GM19397 (cell line): ENCODE measurements around the gene CTNNA3.

Experiments used
- ATAC-seq: cut with Tn5 transposase; IDR thresholded peaks from one replicate; pipeline ENCODE4 v1.9.1; 2021; ENCODE audit warnings: mild to moderate bottlenecking, moderate library complexity; ENCODE audit not compliant: unreplicated experiment

CTNNA3 gene

GRCh38 chr10:66910671-66911070 is 785.3 kb downstream of the CTNNA3 start:
- ATAC-seq = no peak

GRCh38 chr10:66892871-66893270 is 803.1 kb downstream of the CTNNA3 start:
- ATAC-seq = no peak

DNA sequence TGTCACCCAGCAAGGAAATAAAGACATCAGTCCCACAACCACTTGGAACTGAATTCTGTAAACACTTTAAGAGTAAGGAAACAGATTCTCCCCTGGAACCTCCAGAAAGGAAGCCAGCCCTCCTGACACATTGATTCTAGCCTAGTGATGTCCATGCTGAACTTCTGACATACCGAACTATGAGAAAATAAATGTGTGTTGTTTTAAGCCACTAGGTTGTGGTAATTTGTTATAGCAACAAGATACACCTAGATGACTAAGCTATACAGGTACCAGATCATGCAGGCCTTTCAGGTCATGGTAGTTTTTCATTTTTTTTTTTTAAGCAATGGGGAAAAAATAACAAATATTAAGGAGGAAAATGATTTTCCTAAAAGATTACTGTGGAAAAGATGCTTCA is 807.8 kb downstream of the CTNNA3 start:
- no peak for ATAC-seq

DNA sequence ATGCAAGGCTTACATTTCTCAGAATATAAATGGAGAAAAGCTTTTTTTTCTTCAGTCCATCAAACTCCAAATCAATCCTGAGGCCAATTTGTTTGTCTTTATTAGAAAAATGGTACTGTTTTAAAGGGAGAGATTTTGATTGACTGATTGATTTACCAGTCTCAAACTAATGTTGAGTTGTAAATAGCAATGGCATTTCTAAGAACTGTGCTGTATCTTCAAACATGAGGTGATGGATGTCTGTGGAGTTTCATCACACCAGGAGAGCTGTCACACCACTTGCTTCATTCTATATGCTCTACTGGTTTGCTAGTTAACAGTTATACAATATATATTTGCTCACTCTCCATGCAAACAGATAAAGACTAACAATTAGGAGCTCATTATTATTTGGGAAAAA is 809.1 kb downstream of the CTNNA3 start:
- ATAC-seq = no peak

DNA sequence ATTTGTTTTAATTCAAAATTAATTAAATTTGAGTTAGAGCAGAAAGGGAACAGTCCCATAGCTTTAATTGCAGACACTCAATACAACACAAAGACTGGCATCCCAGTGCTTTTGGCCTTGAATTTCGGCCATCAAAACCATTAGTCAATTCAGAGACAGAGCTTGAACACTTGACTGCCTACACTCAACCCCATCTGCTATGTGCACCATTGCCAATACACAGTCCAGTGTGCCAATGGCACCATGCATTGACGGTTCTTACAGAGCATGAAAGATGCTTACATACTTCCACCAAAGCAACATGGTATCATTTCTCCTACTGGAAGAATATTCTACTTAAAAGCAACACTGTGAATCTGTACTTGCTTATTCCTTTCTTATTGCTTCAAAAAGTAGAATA is 813.7 kb downstream of the CTNNA3 start:
- no peak for ATAC-seq

DNA sequence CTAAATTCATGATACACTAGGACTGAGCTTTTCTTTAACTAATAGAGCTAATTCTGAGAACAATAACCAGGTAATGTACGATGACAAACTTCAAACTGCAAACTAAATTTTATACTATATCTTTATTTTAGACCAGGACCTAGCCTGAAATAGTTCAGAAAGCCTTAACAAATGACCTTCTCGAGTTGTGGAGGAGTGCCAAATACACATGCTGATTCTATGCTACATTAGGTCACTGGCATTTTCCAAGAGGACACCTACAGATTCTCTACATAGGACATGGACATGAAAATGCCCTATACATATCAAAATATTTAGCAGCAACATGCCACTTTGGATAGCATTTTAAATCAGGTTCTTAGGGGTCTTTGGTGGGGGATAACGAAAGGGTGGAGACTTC is 814.2 kb downstream of the CTNNA3 start:
- ATAC-seq = no peak

- no peak for ATAC-seq
Measured at GRCh38 chr10:66880826-66881225, 815.2 kb downstream of the CTNNA3 start.

DNA sequence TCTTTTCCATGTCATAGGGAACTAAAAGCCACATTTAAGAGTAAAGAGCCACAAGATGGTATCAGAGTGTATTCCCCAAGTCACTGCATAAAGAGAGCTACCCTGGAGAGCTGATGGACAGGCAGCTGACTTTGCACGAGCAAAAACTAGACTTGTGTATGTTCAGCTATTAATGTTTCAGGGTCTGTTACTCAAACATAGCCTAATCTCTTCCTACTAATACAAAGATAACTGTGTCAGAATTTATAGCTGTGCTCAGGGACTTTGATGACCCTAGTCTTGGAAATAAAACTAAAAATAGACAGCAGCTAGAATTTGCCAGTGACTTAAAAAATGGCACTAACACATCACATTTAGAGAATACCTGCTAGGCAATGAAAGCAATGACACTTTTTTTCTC is 815.7 kb downstream of the CTNNA3 start:
- ATAC-seq = no peak

DNA sequence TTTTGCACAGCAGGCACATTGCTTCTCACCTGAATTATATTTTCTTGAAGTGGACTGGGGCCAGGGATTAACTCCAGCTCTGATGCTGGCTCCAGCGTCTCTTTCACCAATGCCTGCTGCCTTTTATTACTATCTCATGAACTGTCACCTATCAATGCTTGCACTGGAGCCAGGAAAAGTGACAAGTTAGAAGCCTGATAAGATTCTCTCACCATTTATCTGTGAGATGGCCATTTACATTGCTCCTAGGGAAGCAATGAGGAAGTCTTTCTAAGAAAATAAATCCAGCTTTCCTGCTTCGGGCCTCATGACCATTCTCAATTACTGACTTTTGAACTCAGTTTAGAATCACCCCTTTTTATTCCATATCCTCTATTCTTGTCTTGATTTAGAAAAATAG is 818.6 kb downstream of the CTNNA3 start:
- no peak for ATAC-seq

GRCh38 chr10:66869635-66870034 is 826.4 kb downstream of the CTNNA3 start:
- no peak for ATAC-seq

DNA sequence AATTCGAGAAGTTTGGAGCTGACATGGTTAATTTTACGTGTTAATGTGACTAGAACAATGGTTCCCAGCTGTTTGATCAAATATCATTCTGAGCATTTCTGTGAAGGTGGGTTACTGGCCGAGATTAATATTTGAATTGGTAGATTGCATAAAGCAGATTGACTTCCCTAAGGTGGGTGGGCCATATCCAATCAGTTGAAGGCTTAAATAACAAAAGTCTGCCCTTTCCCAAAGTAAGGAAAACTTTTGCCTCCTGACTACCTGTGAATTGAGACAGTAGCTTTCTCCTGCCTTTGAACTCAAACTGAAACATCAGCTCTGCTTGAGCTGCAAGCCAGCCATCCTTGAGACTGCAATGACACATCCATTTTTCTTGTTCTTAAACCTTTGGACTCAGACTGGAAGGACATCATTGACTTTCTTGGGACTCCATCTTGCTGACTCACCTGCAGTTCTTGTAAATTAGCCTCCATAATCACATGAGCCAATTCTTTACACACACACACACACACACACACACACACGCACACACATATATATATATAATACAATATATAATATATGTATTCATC is 833.2 kb downstream of the CTNNA3 start:
- ATAC-seq = no peak

DNA sequence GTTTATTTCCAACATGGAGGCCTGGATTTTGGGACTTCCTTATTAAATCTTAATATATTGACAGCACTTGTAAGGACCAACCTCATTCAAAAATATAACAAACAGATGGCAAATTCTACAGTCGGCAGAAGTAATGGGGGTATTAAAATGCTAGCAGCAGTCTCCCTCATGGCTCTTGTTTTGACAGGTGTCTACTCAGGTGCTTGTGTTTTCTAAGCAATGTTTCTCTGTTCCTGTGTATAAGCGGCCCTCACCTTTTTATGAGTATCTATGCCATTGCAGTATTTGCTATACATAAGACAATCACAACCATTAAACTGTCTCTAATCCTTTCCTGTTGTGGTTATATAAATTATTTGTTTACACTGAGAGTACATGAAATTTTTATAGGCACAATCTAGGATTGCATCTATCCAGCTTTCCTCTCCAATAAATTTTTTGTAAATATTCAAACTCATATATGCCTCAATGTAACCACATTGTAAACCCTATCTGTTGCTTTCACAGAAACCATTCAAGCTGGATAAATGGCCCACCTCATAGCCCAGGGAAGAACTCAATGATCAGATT is 835.5 kb downstream of the CTNNA3 start:
- ATAC-seq = no peak

DNA sequence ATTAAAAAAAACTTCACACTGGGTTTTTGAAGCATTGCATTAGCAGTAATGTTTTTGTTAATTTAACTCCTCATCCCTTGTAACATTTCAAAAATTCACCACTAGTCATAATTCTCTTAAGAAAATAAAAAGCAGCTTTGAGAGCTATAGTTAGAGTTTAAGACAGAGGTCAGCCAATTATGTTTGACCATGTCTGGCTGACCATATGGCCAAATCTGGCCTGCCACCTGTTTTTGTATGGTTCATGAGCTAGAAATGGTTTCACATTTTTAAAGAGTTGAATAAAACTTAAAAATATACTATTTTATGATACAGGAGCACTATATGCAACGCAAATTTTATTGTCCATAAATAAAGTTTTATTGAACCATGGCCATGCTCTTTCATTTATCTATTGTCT is 843.2 kb downstream of the CTNNA3 start:
- no peak for ATAC-seq

GRCh38 chr10:66848856-66849255 is 847.1 kb downstream of the CTNNA3 start:
- no peak for ATAC-seq

- no peak for ATAC-seq
Measured at GRCh38 chr10:66844176-66844942, 851.6 kb downstream of the CTNNA3 start.

GRCh38 chr10:66843396-66843795 is 852.6 kb downstream of the CTNNA3 start:
- ATAC-seq = no peak

GRCh38 chr10:66842867-66843266 is 853.1 kb downstream of the CTNNA3 start:
- no peak for ATAC-seq

DNA sequence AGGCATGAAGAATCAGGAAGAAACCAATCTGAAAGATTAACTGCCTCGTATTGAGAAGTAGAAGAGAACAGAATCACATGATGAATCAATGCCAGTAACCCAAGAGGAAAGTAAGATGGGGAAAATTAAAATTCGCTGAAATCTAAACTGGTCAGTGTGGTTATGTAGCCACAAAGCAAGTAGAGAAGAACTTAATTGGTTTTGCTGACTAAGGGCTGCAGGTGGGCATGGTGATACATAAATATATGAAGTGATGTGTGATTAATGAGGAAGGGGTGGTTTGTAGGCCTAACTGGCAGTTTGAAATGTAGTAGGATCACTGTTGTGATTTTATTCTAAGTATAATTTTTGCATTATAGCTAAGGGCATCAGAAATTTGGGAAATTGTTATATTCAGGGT is 853.6 kb downstream of the CTNNA3 start:
- no peak for ATAC-seq

DNA sequence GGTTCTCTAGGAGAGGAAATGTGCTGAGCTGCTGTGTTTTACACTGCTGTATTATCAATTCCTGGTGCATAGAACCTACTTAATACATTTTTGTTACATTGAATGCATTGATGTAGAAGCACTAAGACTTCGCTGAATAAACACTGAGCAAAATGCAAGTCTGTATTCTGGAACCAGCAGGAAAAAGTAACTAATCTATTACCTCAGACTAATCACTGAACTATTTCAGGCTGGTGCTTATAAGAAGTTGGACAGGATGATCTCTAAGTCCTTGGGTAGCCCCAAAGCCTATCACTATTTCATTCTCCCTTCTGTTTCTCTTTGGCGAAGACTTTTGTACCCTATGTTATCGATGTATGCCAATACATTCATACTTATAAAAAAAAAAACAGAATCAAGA is 857.3 kb downstream of the CTNNA3 start:
- ATAC-seq = no peak

- no peak for ATAC-seq
Measured at GRCh38 chr10:66837990-66838389, 858.0 kb downstream of the CTNNA3 start.

DNA sequence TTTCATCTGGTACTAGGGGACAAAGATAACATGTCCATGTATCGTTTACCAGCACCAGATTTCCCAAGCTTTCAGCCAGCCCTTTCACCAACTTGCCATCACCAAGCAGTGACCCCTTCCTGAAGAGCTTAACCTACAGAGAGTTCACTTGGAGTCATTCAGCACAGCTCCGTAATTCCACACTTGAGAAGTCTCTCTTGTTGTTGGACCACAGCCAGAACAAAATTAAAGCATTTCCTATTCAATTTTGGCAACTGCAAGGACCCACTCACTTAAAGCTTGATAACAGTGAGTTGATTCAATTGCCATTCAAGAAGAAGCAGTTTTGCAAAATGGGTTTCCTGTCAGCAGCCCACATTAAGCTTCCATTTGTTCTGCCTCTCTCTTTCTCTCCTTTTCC is 858.7 kb downstream of the CTNNA3 start:
- no peak for ATAC-seq

DNA sequence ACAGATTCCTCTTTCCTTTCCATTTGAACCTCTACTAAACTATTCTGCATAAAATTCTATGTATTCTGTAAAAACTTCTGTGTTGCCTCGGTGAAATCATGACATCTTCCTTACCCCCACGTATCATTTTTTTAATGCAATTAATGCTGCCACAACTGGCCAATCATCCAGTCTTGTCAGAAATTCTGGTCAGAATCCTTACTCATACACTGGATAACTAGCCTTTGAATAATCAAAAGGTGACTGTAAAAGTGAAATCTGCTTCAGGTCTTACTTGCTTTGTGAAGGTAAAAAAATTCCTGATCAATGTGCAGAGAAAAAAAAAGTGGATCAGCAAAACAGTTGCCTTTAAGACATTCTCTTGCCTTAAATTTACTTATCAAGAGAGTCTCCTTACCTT is 859.2 kb downstream of the CTNNA3 start:
- ATAC-seq = no peak

DNA sequence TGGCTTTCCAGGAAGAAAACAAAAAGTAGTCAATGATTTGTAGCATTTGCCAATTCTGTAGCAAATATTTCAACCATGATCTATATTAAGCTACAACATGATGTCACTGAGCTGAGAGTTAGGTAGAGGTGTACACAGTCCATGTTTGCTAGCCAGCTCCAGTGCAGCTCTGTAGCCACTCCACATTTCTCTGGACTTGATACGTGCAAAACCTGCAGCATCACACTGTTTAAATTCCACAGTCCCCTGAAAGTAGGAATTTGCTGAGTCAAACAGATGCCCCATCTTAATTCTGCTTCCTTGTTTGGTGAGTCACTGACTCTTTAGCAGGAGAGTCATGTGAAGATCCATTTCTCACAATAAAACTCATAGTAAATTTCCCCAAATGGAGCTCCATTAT is 859.9 kb downstream of the CTNNA3 start:
- no peak for ATAC-seq
